ENCODE data around the gene GPC1. TPM values are rescaled to one million over a fixed set of nuclear protein-coding genes. Genes with fewer than 3 reads are reported as not detected.

The GPC1 gene
- total RNA-seq, 4 donors from 2014 or later, result 4.4 to 18.2 (median 7.1) TPM

DNA sequence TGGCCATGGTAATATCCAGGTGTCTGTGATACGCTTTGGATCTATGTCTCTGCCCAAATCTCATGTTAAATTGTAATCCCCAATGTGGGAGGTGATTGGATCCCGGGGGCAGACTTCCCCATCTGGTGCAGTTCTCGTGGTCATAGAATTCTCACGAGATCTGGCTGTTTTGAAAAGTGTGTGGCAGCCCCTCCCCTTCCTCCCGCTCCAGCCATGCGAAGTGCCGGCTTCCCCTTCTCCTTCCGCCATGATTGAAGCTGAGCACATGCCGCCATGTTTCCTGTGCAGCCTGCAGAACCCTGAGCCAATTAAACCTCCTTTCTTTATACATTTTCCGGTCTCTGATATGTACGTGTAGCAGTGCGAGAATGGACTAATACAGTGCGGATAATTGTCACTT is 42.5 kb downstream of the GPC1 start:
- TF ChIP-seq, protein P1, sequence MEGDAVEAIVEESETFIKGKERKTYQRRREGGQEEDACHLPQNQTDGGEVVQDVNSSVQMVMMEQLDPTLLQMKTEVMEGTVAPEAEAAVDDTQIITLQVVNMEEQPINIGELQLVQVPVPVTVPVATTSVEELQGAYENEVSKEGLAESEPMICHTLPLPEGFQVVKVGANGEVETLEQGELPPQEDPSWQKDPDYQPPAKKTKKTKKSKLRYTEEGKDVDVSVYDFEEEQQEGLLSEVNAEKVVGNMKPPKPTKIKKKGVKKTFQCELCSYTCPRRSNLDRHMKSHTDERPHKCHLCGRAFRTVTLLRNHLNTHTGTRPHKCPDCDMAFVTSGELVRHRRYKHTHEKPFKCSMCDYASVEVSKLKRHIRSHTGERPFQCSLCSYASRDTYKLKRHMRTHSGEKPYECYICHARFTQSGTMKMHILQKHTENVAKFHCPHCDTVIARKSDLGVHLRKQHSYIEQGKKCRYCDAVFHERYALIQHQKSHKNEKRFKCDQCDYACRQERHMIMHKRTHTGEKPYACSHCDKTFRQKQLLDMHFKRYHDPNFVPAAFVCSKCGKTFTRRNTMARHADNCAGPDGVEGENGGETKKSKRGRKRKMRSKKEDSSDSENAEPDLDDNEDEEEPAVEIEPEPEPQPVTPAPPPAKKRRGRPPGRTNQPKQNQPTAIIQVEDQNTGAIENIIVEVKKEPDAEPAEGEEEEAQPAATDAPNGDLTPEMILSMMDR (IDR thresholded peaks at IDR 0.05), result no peak
- TF ChIP-seq POLR2A (IDR thresholded peaks at IDR 0.05), result no peak
- no peak for DNase-seq
- no peak overlapping the region for H3K27ac ChIP-seq
- H3K4me1 ChIP-seq, result no peaks in the 10 kb centered on the region
- no peaks in the 10 kb centered on the region for H3K36me3 ChIP-seq
- no peaks in the 10 kb centered on the region for H3K27me3 ChIP-seq
- H3K9me3 ChIP-seq, result peaks cover 0 to 3% (median 0%) of the 10 kb centered on the region in 4 donors
- no peak overlapping the region for H3K4me3 ChIP-seq

DNA sequence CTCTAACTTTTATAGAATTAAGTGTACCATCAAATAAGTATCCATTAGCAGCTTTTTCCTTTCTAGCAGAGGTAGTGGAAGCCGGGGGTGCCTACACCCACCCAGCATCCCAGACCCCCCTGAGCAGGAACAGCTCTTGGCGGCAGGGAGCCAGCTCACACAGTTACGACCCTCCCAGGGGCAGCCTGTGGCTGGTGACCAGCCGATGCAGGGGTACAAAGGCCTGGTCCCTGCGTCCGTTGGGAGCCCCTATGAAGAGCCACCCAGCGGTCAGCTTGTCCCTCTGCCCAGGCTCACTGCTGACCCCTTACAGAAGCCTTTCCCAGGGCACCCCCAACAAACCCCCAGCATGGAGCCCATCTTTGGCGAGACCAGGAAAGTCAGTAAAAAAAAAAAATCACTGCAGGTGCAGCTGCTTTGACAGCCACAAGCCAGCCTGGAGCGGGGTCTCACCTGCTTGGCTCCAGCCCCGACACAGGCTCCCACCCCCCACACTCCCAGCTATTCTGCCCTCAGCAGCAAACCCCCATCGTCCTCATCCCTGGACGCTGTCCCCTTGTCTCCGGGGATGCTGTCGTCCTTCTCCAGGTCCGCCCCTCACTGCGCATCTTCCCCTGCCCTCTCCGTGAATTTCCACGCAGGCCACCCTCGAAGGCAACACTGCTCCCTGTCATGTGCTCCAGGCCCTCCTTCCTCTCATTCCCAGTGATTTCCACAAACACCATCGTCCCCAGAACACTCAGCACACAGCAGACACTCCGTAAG is 43.1 kb downstream of the GPC1 start:
- no peak for TF ChIP-seq POLR2A (IDR thresholded peaks at IDR 0.05)
- TF ChIP-seq, protein P1 (IDR thresholded peaks at IDR 0.05), result no peak
- Histone ChIP-seq H3K36me3 (no peaks in the 10 kb centered on the region), H3K4me1 (no peaks in the 10 kb centered on the region), H3K27me3 (no peaks in the 10 kb centered on the region), H3K4me3 (no peak overlapping the region), H3K27ac (no peak overlapping the region), H3K9me3 (peaks cover 0 to 3% (median 0%) of the 10 kb centered on the region in 4 donors)
- no peak for DNase-seq

DNA sequence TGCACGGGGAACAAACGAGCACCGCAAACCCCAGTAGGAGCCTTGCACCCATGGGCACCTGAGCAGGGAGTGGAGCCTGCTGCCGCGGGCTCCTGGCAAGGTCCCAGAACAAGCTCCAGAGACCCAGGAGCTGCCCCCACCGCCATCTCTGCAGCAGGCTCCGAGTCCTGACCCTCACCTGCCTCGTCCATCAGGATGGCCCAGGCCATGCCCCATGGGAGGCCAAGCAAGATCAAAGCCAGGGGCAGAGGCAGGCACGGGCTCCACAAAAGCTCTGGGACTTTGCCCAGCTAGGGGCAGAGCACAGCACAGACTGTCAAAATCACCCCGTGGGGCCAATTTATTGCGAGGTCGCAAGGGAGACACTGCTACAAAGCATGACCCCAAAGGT is 43.6 kb downstream of the GPC1 start:
- no peak overlapping the region for H3K27ac ChIP-seq
- H3K4me3 ChIP-seq, result no peak overlapping the region
- H3K9me3 ChIP-seq, result no peaks in the 10 kb centered on the region
- DNase-seq, result no peak
- no peak for TF ChIP-seq POLR2A (IDR thresholded peaks at IDR 0.05)
- TF ChIP-seq, protein P1 (IDR thresholded peaks at IDR 0.05), result no peak
- H3K27me3 ChIP-seq, result no peaks in the 10 kb centered on the region
- no peaks in the 10 kb centered on the region for H3K36me3 ChIP-seq
- H3K4me1 ChIP-seq, result no peaks in the 10 kb centered on the region

DNA sequence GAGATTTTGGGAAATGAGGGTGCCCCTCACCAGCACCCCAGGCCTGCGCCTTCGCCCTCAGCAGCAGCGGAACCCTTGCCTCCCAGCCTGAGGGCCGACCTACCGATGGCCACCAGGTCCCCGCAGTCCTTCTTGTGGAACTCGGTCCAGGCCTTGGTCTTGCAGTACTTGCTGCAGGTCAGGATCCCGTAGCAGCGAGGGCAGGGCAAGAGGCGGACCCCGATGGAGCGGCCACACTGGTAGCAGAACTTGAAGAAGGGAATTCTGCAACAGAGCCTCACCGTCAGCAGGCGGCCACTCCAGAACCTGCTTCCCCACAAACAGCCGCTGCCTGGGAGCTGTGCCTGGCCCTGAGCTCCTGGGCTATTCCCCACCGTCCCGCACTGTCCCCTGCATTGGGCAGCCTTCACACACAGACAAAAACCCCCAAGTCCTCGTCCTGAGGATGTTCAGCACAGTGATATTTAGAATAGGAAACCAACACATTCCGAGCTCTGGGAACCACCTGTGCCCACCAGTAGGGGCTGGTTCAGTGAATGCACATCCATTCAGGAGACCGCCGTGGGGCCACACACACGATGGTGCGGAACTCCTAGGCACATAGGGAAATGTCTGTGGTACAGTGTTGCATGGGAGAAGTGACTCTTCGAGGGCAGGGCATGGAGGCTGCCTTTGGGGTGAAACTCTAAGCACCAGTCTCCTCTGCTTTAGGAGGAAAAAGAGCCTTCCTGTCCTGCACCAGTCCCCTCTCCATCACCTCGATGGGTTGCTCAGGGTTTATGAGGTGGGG is 45.6 kb downstream of the GPC1 start:
- peak in 1 of 3 donors; percentile 13 for DNase-seq
- Histone ChIP-seq H3K27ac (no peak overlapping the region), H3K4me1 (no peaks in the 10 kb centered on the region), H3K36me3 (no peaks in the 10 kb centered on the region), H3K4me3 (no peak overlapping the region), H3K9me3 (no peaks in the 10 kb centered on the region), H3K27me3 (no peaks in the 10 kb centered on the region)
- no peak for TF ChIP-seq POLR2A (IDR thresholded peaks at IDR 0.05)
- TF ChIP-seq, protein P1 (IDR thresholded peaks at IDR 0.05), result no peak

DNA sequence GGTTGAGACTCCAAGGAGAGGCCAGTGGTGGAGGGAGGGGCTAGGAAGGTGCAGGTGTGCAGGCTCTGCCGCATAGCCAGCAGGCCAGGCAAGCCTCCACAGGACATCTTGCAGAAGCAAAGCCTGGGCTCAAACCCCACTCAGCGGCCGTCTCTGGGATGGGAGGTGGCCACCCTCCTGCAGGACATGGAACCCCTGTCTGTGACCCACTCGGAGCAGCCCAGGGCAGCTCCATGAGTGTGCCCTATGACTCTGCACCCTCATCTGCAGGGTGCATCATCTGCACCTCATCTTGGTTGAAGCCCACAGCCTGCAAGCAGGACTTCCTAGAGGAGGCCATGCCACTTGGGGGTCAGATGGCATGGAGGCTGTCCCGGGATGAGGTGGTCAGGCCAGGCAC is 46.3 kb downstream of the GPC1 start:
- no peaks in the 10 kb centered on the region for H3K4me1 ChIP-seq
- H3K4me3 ChIP-seq, result no peak overlapping the region
- TF ChIP-seq, protein P1 (IDR thresholded peaks at IDR 0.05), result no peak
- TF ChIP-seq POLR2A (IDR thresholded peaks at IDR 0.05), result no peak
- no peak overlapping the region for H3K27ac ChIP-seq
- DNase-seq, result peak in 1 of 3 donors; percentile 43
- H3K9me3 ChIP-seq, result no peaks in the 10 kb centered on the region
- no peaks in the 10 kb centered on the region for H3K27me3 ChIP-seq
- H3K36me3 ChIP-seq, result no peaks in the 10 kb centered on the region

Data from Peyer's patch (tissue), 4 donors.